Measurements from ENCODE around the gene ATG13.

ATG13 gene

DNA sequence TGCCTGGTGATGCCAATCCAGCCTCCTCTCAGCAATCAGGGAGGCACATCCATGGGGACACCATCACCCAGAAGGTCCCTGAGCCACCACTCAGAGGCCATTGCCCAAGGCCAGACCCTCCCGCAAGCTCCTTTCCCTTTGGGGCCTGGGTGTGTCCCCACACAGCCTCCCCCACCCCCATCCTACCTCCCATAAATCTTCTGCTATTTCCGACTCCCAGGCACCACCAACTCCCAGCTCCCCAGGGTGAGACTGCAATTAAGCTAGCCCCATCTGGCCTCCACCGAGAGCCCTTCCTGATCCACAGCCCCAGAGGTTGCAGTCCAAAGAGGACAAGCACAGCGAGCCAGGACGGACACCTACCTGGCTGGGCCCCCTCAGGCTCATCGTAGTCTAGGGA, 76.7 kb downstream of the ATG13 start:
- Histone ChIP-seq H3K4me3 (ENCODE audit: low read depth, low read length) (no peak overlapping the region), H3K9ac (no peak overlapping the region), H3K79me2 (no peaks in the 10 kb centered on the region), H3K27me3 (ENCODE audit: control insufficient read depth, insufficient read depth, low read length) (no peaks in the 10 kb centered on the region), H3K27ac (no peak overlapping the region), H2AFZ (no peak overlapping the region), H3K4me2 (ENCODE audit: low read length) (no peak overlapping the region), H3K9me3 (ENCODE audit: control insufficient read depth, low read length) (no peaks in the 10 kb centered on the region), H3K4me1 (no peaks in the 10 kb centered on the region), H3K36me3 (ENCODE audit: control insufficient read depth, insufficient read depth, low read length) (no peaks in the 10 kb centered on the region)
- TF ChIP-seq, protein P1, sequence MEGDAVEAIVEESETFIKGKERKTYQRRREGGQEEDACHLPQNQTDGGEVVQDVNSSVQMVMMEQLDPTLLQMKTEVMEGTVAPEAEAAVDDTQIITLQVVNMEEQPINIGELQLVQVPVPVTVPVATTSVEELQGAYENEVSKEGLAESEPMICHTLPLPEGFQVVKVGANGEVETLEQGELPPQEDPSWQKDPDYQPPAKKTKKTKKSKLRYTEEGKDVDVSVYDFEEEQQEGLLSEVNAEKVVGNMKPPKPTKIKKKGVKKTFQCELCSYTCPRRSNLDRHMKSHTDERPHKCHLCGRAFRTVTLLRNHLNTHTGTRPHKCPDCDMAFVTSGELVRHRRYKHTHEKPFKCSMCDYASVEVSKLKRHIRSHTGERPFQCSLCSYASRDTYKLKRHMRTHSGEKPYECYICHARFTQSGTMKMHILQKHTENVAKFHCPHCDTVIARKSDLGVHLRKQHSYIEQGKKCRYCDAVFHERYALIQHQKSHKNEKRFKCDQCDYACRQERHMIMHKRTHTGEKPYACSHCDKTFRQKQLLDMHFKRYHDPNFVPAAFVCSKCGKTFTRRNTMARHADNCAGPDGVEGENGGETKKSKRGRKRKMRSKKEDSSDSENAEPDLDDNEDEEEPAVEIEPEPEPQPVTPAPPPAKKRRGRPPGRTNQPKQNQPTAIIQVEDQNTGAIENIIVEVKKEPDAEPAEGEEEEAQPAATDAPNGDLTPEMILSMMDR (IDR thresholded peaks at IDR 0.05), result no peak

DNA sequence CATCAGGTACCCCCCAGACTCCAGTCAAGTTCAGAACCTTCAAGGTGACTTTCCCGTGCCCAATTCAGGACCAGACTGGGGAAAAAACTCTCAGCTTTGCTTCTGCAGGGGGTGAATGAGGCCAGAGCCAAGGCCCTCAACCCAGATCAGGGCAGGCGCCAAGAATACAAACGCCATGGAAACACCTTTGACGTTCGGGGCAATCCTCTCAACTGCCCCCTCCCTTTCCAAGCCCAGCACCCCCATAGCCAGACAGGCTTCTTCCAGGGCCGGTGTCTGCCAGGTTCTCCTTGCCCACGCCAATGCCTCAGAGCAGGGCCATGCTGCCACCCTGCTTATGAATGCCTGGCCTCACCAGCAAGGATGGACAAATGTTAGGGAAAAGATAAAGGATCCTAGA, 77.3 kb downstream of the ATG13 start:
- H2AFZ ChIP-seq, result no peak overlapping the region
- no peaks in the 10 kb centered on the region for H3K27me3 ChIP-seq (ENCODE audit: control insufficient read depth, insufficient read depth, low read length)
- H3K4me1 ChIP-seq, result no peaks in the 10 kb centered on the region
- H3K36me3 ChIP-seq (ENCODE audit: control insufficient read depth, insufficient read depth, low read length), result no peaks in the 10 kb centered on the region
- no peak overlapping the region for H3K4me2 ChIP-seq (ENCODE audit: low read length)
- no peak overlapping the region for H3K27ac ChIP-seq
- TF ChIP-seq, protein P1 (IDR thresholded peaks at IDR 0.05), result no peak
- no peak overlapping the region for H3K4me3 ChIP-seq (ENCODE audit: low read depth, low read length)
- H3K79me2 ChIP-seq, result no peaks in the 10 kb centered on the region
- no peaks in the 10 kb centered on the region for H3K9me3 ChIP-seq (ENCODE audit: control insufficient read depth, low read length)
- H3K9ac ChIP-seq, result no peak overlapping the region

DNA sequence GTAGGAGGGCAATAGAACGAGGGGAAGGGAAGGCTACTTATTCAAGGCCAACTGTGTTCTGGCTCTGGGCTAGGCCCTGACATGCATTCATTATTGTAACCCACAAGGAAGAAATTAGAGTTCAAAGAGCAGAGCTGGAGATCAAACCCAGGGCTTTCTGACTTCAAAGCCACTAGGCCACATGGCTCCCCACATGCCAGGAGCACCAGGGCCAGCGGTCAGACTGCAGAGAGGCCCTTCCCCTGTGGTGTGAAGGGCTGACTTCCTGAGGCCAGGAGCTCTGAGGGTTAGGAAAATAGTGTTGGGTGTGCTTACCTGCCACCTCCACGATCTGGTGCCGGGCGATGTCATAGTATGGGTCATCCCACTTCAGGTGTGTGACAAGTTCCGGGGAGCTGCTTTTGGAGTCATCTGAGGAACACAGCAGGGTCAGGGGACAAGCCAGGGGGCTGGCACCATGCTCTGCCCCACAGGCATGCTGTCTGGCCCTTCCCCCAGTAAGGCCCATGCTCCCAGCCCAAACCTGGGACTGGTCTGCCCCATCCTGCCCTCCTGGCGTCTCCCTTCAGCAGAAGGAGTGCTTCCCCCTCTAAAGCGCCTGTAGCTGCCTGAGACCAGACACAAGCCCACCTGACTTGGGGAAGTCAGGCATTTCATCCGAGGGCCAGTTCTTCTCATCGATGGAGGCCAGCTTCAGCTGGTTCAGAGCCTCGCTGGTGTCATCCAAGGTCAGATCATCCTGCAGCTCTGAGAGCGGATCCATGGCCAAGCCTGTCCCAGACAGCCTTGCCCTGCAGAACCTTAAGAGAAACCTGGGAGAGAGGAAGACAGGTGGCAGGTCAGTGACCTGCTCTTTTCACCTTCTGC, 78.2 kb downstream of the ATG13 start:
- TF ChIP-seq, protein P1 (IDR thresholded peaks at IDR 0.05), result no peak
- Histone ChIP-seq H3K27me3 (ENCODE audit: control insufficient read depth, insufficient read depth, low read length) (no peaks in the 10 kb centered on the region), H3K4me1 (no peaks in the 10 kb centered on the region), H3K27ac (no peak overlapping the region), H3K9me3 (ENCODE audit: control insufficient read depth, low read length) (no peaks in the 10 kb centered on the region), H3K36me3 (ENCODE audit: control insufficient read depth, insufficient read depth, low read length) (no peaks in the 10 kb centered on the region), H3K79me2 (no peaks in the 10 kb centered on the region), H2AFZ (no peak overlapping the region), H3K4me3 (ENCODE audit: low read depth, low read length) (no peak overlapping the region), H3K4me2 (ENCODE audit: low read length) (no peak overlapping the region), H3K9ac (no peak overlapping the region)

DNA sequence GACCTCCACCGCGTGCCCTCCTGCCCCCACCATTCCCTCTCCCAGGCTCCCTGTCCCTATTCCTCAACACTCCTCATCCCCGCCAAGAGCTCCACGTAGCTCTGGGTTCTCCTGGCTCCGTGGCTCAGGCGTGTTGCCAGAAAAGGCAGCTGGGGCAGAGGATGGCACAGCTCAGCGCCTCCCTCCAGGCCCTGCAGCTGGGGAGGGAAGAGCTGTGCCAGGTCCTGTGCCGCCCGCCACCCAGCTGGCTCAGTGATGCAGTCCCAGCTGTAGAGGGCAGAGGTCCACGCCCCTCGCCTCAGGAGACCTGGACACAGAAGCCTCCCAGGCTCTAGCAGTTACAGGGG, 78.8 kb downstream of the ATG13 start:
- TF ChIP-seq, protein P1 (IDR thresholded peaks at IDR 0.05), result no peak
- Histone ChIP-seq H3K27ac (no peak overlapping the region), H3K9ac (no peak overlapping the region), H2AFZ (no peak overlapping the region), H3K79me2 (peaks cover 1% of the 10 kb centered on the region), H3K36me3 (ENCODE audit: control insufficient read depth, insufficient read depth, low read length) (no peaks in the 10 kb centered on the region), H3K9me3 (ENCODE audit: control insufficient read depth, low read length) (no peaks in the 10 kb centered on the region), H3K4me3 (ENCODE audit: low read depth, low read length) (no peak overlapping the region), H3K4me2 (ENCODE audit: low read length) (no peak overlapping the region), H3K4me1 (no peaks in the 10 kb centered on the region), H3K27me3 (ENCODE audit: control insufficient read depth, insufficient read depth, low read length) (no peaks in the 10 kb centered on the region)

DNA sequence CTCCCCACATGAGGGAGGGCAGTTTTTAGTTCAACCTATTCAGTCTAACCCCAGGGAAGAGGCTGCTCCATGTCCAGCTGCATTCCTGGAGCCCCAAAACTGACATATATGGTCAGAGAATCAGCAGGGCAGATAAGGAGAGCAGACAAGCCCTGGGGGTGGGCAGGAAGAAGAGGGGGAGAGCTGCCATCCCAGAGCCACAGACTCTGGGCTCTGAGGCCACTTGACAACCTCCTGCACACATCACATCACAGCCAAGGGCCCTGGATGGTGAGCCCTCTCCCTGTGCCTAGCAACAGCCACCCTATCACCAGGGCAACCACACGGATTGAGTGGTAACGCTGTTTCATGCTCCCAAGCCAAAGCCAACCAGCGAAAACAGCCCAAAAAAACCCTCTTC, 80.0 kb downstream of the ATG13 start:
- Histone ChIP-seq H3K79me2 (peaks cover 6% of the 10 kb centered on the region), H2AFZ (no peak overlapping the region), H3K9ac (no peak overlapping the region), H3K27ac (no peak overlapping the region), H3K4me2 (ENCODE audit: low read length) (no peak overlapping the region), H3K4me1 (no peaks in the 10 kb centered on the region), H3K27me3 (ENCODE audit: control insufficient read depth, insufficient read depth, low read length) (no peaks in the 10 kb centered on the region), H3K4me3 (ENCODE audit: low read depth, low read length) (no peak overlapping the region), H3K36me3 (ENCODE audit: control insufficient read depth, insufficient read depth, low read length) (no peaks in the 10 kb centered on the region), H3K9me3 (ENCODE audit: control insufficient read depth, low read length) (no peaks in the 10 kb centered on the region)
- TF ChIP-seq, protein P1 (IDR thresholded peaks at IDR 0.05), result no peak
